Bronchus fibroblast of lung (primary cell): Measurements from ENCODE around the gene IL22RA2. TPM values are rescaled to one million over a fixed set of nuclear protein-coding genes. Genes with fewer than 3 reads are reported as not detected.

Source experiments
- total RNA-seq: library from RNA; depleted of rRNA; stranded (reverse); fragments of >200 nt; gene quantifications from 2 replicates; pipeline ENCODE4 v1.2.3, GENCODE V29; 2015

The IL22RA2 gene, protein sequence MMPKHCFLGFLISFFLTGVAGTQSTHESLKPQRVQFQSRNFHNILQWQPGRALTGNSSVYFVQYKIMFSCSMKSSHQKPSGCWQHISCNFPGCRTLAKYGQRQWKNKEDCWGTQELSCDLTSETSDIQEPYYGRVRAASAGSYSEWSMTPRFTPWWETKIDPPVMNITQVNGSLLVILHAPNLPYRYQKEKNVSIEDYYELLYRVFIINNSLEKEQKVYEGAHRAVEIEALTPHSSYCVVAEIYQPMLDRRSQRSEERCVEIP
- not detected in 2 replicates for total RNA-seq

DNA sequence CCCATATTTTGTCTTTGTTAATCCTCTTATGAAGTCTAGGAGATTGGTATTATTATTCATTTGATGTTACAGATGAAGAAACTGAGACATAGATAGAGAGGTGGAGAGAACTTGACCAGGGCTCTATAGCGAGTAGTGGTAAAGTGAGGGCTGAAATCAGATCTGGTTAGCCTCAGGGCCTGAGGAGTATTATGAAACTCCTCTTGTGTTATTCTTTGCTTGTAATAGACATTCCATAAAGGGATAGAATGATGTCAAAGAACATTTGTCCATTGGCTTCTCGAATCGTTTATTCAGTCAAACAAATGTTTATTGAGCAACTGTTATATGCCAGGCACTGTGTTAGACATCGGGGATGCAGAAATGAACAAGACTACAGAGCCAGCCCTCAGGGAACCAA lies at the start of gene IL22RA2:
Gene IL22RA2, minus strand, starts transcription at position 144 of the 400 bp plus-strand sequence. CDS start 11,895 bp downstream, outside the sequence.

DNA sequence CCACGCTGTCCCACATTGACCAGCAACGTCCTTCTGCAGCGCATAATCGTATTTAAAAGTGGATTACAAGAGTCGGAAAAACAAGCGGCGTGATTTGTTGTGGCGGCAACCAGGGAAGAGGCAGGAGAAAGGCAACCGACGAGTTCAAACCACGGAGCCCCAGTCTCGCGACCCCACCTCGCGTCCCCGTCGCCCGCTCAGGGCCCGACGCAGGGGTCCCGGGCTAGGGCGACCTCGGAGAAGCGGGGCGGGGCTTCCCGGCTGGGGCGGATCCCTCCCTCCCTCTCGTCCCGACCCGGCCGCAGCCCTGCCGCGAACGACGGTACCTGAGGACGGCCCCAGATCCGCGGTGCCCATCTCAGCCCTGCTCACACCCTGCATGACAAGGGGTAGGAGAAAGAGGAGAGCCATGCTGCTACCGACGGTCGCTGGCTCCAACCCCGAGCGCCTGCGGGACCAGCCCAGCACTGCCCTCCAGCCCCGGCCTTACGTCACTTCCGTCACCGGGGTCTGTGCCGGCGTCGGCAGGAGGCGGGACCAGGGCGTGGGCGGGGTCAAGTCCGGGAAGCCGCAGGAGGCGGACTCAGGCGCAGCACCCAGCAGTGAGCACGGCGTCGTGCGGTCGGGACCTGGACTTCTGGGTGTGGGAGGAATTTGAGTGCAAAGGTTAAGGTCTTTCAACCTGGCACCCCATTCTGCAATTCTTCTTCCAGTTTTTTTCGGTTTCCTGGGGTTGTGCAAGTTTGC lies 45.6 kb upstream of the IL22RA2 start, which contains the start of gene IFNGR1:
Gene IFNGR1, minus strand, starts transcription at position 469 of the 747 bp plus-strand sequence. Its CDS starts 58 bp downstream, at position 411.

Other genes starting within 250 kb of the IL22RA2 start
- gene IL20RA, start 128.7 kb downstream of the IL22RA2 start, total RNA-seq, result 0.17 and 0.45 TPM in 2 replicates
- gene IFNGR1, start 45.7 kb upstream of the IL22RA2 start, total RNA-seq, result 27.6 and 30.3 TPM in 2 replicates